Heart right ventricle (tissue), 16 donors: ENCODE data around the gene ADAMTS10. TPM values are rescaled to one million over a fixed set of nuclear protein-coding genes. Genes with fewer than 3 reads are reported as not detected.

Experiments used
- ATAC-seq, 8 donors: fragments of 200-7000 bp; cut with Tn5 transposase; one replicate each; pipeline ENCODE4 v1.9.1; 2020; ENCODE audit warnings: mild to moderate bottlenecking in 8 of 8, moderate library complexity in 8 of 8, moderate number of reproducible peaks in 1 of 8
- DNase-seq, 2 donors: peaks; one replicate each; pipeline ENCODE4 v3.0.0-alpha.2; 2020
- H3K27ac ChIP-seq, 10 donors: fragments of 200-600 bp; sonication (generic) in 2 of 10; one replicate each; pipeline versions ENCODE4 v1.5.0 to v1.8.0; 2020 to 2022; ENCODE audit warnings: mild to moderate bottlenecking in 3 of 10
- H3K27me3 ChIP-seq, 7 donors: fragments of 200-600 bp; one replicate each; pipeline ENCODE4 v1.8.0; 2021 to 2022; ENCODE audit warnings: mild to moderate bottlenecking in 2 of 7
- H3K36me3 ChIP-seq, 9 donors: fragments of 200-600 bp; sonication (generic) in 1 of 9; one replicate each; pipeline versions ENCODE4 v1.5.0 to v1.8.0; 2020 to 2022; ENCODE audit warnings: mild to moderate bottlenecking in 2 of 9
- H3K4me1 ChIP-seq, 9 donors: fragments of 200-600 bp; sonication (generic) in 1 of 9; one replicate each; pipeline versions ENCODE4 v1.5.0 to v1.8.0; 2020 to 2022; ENCODE audit warnings: mild to moderate bottlenecking in 4 of 9
- H3K4me3 ChIP-seq, 10 donors: fragments of 200-600 bp; sonication (generic) in 2 of 10; one replicate each; pipeline versions ENCODE4 v1.5.0 to v1.8.0; 2020 to 2022; ENCODE audit warnings: mild to moderate bottlenecking in 7 of 10, moderate library complexity in 2 of 10
- H3K9me3 ChIP-seq, 11 donors: fragments of 200-600 bp in 10 of 11; sonication (generic) in 2 of 11; one replicate each; pipeline versions ENCODE4 v1.5.0 to v1.8.0; 2013 to 2022; ENCODE audit warnings: mild to moderate bottlenecking in 2 of 11, control low read depth in 1 of 11, moderate library complexity in 1 of 11
- CTCF ChIP-seq, 9 donors: fragments of 200-600 bp; sonication (generic) in 2 of 9; IDR thresholded peaks; one replicate each; pipeline versions ENCODE4 v1.5.0 to v1.8.0; 2021 to 2022; ENCODE audit warnings: antibody characterized with exemption in 9 of 9, mild to moderate bottlenecking in 5 of 9, moderate library complexity in 1 of 9
- WGBS, 2 donors: extraction: QIAGEN DNeasy Blood & Tissue Kit; methylation state at CpG; one replicate each; pipeline ENCODE4 v1.1.7; 2013; ENCODE audit warnings: inconsistent platforms in 1 of 2; 5-methylcytosine and 5-hydroxymethylcytosine counted together
- intact Hi-C, 10 donors: fragments of 100-400 bp; cut with DNase I; formaldehyde crosslinking; loops; one replicate each; pipeline versions ENCODE4 v1.11.1 to v1.14.2; 2022
- polyA plus RNA-seq, 2 donors: library from polyadenylated mRNA; stranded (reverse); fragments of 200-250 nt; gene quantifications; one replicate each; pipeline ENCODE4 v1.2.3, GENCODE V29; 2013
- total RNA-seq, 10 donors: library from RNA; stranded (reverse); fragmentation: NEBNext Ultra II Directional in 3 of 10; extraction: Animal tissue kit (Norgen Biotek cat#: 25700) in 3 of 10; gene quantifications; one replicate each; pipeline versions ENCODE4 v1.2.1 to v1.2.4, GENCODE V29; 2021 to 2023
- donor health status: Arrhythmogenic right ventricular cardiomyopathy.
- donor health status: ischemic (EF 13 %, LVEDD 7.1; RV severe dilation, severe dysfunction).
- donor health status: healthy with polysubstance abuse.
- donor health status: DM: no; HTN: yes; CAD: no.
- donor health status: DM: no; HTN: no; CAD: no.
- donor health status: ischemic (EF 25% LVEDD 6.9; RV normal size, moderate dysfunction).
- donor health status: ischemic (EF 25% LVEDD 5.7; RV mildly dilated, moderate dysfunction).
- donor health status: healthy.
- donor health status: DM: yes; HTN: yes; CAD: no.
- donor health status: Ischemic cardiomyopathy.
- donor health status: ischemic (EF 35%, LVEDD 5.7; RV mildly dilated, moderate dysfunction).
- donor health status: nonischemic (EF 11% LVEDD 7.7; RV severe dilation, severe dysfunction).
- donor health status: DM: yes; HTN: yes; CAD: no.
- donor health status: PGD.
- donor health status: ischemic (EF 29% LVEDD 5.4; RV normal size, mild dysfunction).
- donor health status: nonischemic (EF 23%, LVEDD 6.1; RV moderate dilation, normal function).

ADAMTS10 gene
- total and polyA plus RNA-seq, 12 donors, result 2.7 to 34.5 (median 8.4) TPM

- Histone ChIP-seq H3K27me3 (peaks cover 0 to 45% (median 19%) of the 10 kb centered on the region in 7 donors), H3K27ac (no peak overlapping the region), H3K9me3 (peaks cover 0 to 20% (median 0%) of the 10 kb centered on the region in 11 donors), H3K4me1 (peaks cover 0 to 52% (median 0%) of the 10 kb centered on the region in 9 donors), H3K36me3 (no peaks in the 10 kb centered on the region), H3K4me3 (no peak overlapping the region)
- DNase-seq, result no peak
- TF ChIP-seq CTCF (IDR thresholded peaks at IDR 0.05), result peak; percentile 24 to 64 (median 51)
- intact Hi-C loops, result loop anchor here in 5 of 10 donors (2.0 to 10.0 kb wide), 3 partner anchors 57 to 61 kb away; no protein-coding TSS in a partner anchor
- WGBS, 2 donors, result 52 to 53% methylated on average over 4 of the region's 4 CpGs
- ATAC-seq, result peak in 1 of 8 donors; percentile 43
These were observed 31.5 kb upstream of the ADAMTS10 start for GRCh38 chr19:8641908-8642547.

DNA sequence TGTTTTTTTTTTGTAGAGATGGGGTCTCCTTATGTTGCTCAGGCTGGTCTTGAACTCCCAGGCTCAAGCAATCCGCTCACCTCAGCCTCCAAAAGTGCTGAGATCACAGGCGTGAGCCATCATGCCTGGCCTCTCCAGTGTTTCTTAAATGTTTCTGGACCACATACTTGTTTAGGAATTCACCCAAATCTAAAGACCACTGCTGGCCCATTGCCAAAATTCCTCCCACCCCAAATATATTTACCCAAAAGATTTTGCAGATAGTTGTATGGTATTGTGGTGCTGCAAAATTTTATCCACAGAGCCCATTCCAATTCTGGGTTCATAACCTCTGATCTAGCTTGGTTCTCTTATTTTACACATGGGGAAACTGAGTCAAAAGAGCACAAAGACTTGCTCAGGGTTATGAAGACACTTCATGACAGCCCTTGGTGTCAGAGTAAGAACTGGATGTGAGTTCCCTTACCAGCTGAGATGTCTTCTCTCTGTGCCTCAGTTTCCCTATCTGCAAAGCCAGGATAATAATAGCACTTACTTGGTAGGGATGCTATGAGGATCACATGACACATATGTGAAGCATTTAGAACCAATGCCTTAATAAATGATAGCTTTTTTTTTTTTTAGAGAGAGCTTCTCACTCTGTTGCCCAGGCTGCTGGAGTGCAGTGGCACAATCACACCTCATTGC is 30.8 kb upstream of the ADAMTS10 start:
- TF ChIP-seq CTCF (IDR thresholded peaks at IDR 0.05), result no peak
- no peak for DNase-seq
- Histone ChIP-seq H3K4me3 (no peak overlapping the region), H3K27ac (peak overlapping the region in 1 of 10 donors; percentile 81), H3K4me1 (peaks cover 0 to 45% (median 0%) of the 10 kb centered on the region in 9 donors), H3K9me3 (peaks cover 0 to 20% (median 0%) of the 10 kb centered on the region in 11 donors), H3K27me3 (peaks cover 0 to 38% (median 12%) of the 10 kb centered on the region in 7 donors), H3K36me3 (no peaks in the 10 kb centered on the region)
- no peak for ATAC-seq
- intact Hi-C loops, result loop anchor here in 4 of 10 donors (2.0 to 10.0 kb wide), 3 partner anchors 57 to 61 kb away; no protein-coding TSS in a partner anchor
- WGBS, 2 donors, result 89 to 96% methylated on average over 2 of the region's 2 CpGs

GRCh38 chr19:8640402-8641004 is 30.0 kb upstream of the ADAMTS10 start:
- Histone ChIP-seq H3K27ac (peak overlapping the region in 2 of 10 donors; percentile 17 to 81), H3K27me3 (peaks cover 0 to 35% (median 7%) of the 10 kb centered on the region in 7 donors), H3K4me3 (no peak overlapping the region), H3K4me1 (peaks cover 0 to 37% (median 0%) of the 10 kb centered on the region in 9 donors), H3K36me3 (no peaks in the 10 kb centered on the region), H3K9me3 (peaks cover 0 to 20% (median 0%) of the 10 kb centered on the region in 11 donors)
- ATAC-seq, result peak in 6 of 8 donors; percentile 20 to 81 (median 66)
- intact Hi-C loops, result loop anchor here in 4 of 10 donors (2.0 to 10.0 kb wide), 3 partner anchors 56 to 60 kb away; no protein-coding TSS in a partner anchor
- no peak for TF ChIP-seq CTCF (IDR thresholded peaks at IDR 0.05)
- 62 to 70% methylated on average over 12 of the region's 12 CpGs for WGBS, 2 donors
- DNase-seq, result peak in 1 of 2 donors; percentile 18

DNA sequence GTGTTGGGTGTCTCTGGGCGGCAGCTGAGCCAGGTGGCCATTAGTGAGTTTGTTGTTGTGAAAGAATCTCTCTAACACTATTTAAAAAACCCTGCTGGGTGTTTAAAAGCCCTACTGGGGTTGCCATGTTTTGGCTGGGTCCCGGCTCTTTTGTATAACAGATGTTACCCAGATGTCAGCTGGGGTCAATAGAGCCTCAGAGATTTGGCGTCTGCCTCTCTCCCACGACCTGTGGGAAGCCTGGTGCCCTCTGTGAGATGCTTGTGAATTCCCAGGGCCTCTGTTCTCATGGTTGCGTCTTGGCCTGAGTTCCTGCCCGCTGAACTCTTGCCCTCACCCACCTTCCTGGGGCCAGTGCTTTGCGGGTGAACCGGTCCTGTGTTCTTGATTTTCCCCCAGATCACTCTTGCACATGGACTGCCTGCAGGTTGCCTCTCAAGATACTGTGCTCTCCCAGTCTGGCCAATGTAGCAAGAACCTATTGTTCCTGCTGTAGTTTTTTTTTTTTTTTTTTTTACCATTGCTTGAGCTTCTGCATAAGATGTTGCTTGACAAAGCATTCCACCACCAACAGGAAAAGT is 29.4 kb upstream of the ADAMTS10 start:
- peaks cover 0 to 35% (median 0%) of the 10 kb centered on the region in 9 donors for H3K4me1 ChIP-seq
- intact Hi-C loops, result loop anchor here in 4 of 10 donors (2.0 to 10.0 kb wide), 3 partner anchors 55 to 59 kb away; no protein-coding TSS in a partner anchor
- peaks cover 0 to 32% (median 7%) of the 10 kb centered on the region in 7 donors for H3K27me3 ChIP-seq
- no peak for TF ChIP-seq CTCF (IDR thresholded peaks at IDR 0.05)
- no peaks in the 10 kb centered on the region for H3K36me3 ChIP-seq
- no peak overlapping the region for H3K4me3 ChIP-seq
- WGBS, 2 donors, result 22% methylated on average over 8 of the region's 8 CpGs
- peaks cover 0 to 20% (median 0%) of the 10 kb centered on the region in 11 donors for H3K9me3 ChIP-seq
- peak overlapping the region in 1 of 10 donors; percentile 80 for H3K27ac ChIP-seq
- DNase-seq (no peak), ATAC-seq (peak in 2 of 8 donors; percentile 25 to 47)
